Activated CD8-positive, alpha-beta T cell treated with anti-CD3 and anti-CD28 coated beads, Interleukin-2, amount 10 ng/mL, durations not matched to agents 7 days and 5 days (primary cell): ENCODE results near the gene CD160. TPM values are rescaled to one million over a fixed set of nuclear protein-coding genes. Genes with fewer than 3 reads are reported as not detected.

Experiments
- ATAC-seq: fragments of 150-1000 bp; cut with Tn5 transposase; one replicate; pipeline ENCODE4 v1.10.0; 2021; ENCODE audit warnings: moderate library complexity
- CTCF ChIA-PET: fragments of 350-600 bp; sonication (Branson Sonifier 250); formaldehyde crosslinking; loops from one replicate; lab custom pipeline; 2021; ENCODE audit warnings: antibody characterized with exemption; lab: Charles Lee
- POLR2A ChIA-PET: fragments of 350-600 bp; sonication (Branson Sonifier 250); formaldehyde crosslinking; loops from one replicate; lab custom pipeline; 2021; ENCODE audit warnings: antibody characterized with exemption; lab: Charles Lee
- DNase-seq: peaks from one replicate; pipeline ENCODE4 v3.0.0-alpha.2; 2020
- H3K27ac Mint-ChIP-seq: one replicate; pipeline ENCODE4 v1.8.0; 2021; ENCODE audit warnings: mild to moderate bottlenecking, mixed read lengths
- H3K27me3 Mint-ChIP-seq: one replicate; pipeline ENCODE4 v1.8.0; 2021; ENCODE audit warnings: low read depth, mixed read lengths
- H3K36me3 Mint-ChIP-seq: one replicate; pipeline ENCODE4 v1.8.0; 2021; ENCODE audit warnings: low read depth, mixed read lengths
- H3K4me1 Mint-ChIP-seq: one replicate; pipeline ENCODE4 v1.8.0; 2021; ENCODE audit warnings: low read depth, mixed read lengths
- H3K4me3 Mint-ChIP-seq: one replicate; pipeline ENCODE4 v1.8.0; 2021; ENCODE audit warnings: mild to moderate bottlenecking, mixed read lengths
- H3K9me3 Mint-ChIP-seq: one replicate; pipeline ENCODE4 v1.8.0; 2022; ENCODE audit warnings: mixed read lengths; ENCODE audit not compliant: insufficient read depth
- total RNA-seq, 2 experiments: library from RNA; stranded (reverse); gene quantifications; one replicate each; pipeline ENCODE4 v1.2.3, GENCODE V29; 2021

Gene CD160
- total RNA-seq, 2 experiments from 2014 or later: 2.4 to 3.1 TPM

DNA sequence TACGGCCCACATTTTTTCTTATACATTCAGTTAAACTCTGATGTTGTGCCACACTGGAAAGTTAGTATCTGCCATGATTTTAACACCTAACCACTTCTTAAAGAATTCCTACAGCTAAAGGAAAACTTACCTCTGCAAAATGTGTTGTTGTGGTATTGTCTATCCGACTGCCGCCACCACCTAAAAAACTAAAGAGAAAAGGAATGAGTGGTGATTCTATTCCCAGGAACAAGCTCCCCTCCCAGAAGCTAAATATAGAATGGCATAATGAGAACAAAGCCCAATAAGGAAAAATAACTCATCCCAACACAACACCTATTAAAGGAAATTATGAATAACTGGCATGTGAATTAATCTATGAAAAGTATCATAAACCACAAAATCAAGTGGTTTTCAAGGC is 65.1 kb downstream of the CD160 start:
- no peak for DNase-seq
- ChIA-PET CTCF (interaction anchor here (1.6 kb wide), 1 partner anchor 11 kb away, joined by 4 read pairs; no protein-coding TSS in a partner anchor), POLR2A (no interaction called here)
- Mint-ChIP-seq H3K27ac (no peak overlapping the region), H3K36me3 (peaks cover 34% of the 10 kb centered on the region), H3K9me3 (no peaks in the 10 kb centered on the region), H3K27me3 (no peaks in the 10 kb centered on the region), H3K4me1 (peaks cover 25% of the 10 kb centered on the region), H3K4me3 (no peak overlapping the region)
- ATAC-seq: no peak

DNA sequence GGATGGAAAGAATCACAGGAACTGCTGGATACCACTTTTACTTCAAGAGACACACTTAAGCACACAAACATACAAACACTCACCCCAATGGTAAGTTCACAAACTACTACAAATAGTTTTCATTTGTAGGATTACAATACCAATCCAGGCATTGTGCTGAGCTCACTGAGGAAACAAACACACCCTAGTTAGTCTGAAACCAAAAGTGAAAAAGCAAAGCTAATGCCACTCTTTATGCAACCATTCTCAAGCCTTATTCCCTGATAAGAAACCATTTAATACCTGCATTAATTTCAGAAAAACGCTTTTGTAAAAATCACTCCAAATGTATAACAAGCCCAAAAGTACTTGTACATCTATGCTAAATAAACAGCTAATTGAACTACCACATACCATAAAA is 66.2 kb downstream of the CD160 start:
- ChIA-PET POLR2A (no interaction called here), CTCF (interaction anchor here (1.0 to 1.7 kb wide), 3 partner anchors 12 to 59 kb away, joined by 3 to 8 read pairs (median 4); no protein-coding TSS in a partner anchor)
- Mint-ChIP-seq H3K36me3 (peaks cover 34% of the 10 kb centered on the region), H3K9me3 (no peaks in the 10 kb centered on the region), H3K27me3 (no peaks in the 10 kb centered on the region), H3K4me1 (peaks cover 25% of the 10 kb centered on the region), H3K4me3 (no peak overlapping the region), H3K27ac (peak overlapping the region; percentile 58)
- no peak for DNase-seq
- no peak for ATAC-seq

DNA sequence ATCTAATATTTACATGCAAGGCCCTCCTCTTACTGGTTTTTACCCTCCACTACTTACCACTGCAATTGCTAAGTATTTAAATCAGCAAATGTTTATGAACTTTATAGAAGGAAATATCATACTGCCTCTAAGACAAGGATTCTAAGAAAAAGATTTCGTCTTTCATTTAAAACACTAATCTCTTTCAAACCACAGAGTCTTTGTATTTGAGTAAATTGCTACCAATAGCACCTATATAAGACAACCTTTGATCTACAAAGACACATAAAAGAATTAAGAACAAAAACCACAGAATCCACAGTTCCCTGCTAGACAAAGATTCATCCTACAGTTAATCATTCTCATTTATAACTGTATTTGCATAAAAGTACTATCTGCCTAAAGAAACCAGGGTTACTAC is 67.0 kb downstream of the CD160 start:
- peak; percentile 49 for ATAC-seq
- Mint-ChIP-seq H3K9me3 (no peaks in the 10 kb centered on the region), H3K4me1 (peaks cover 25% of the 10 kb centered on the region), H3K27ac (peak overlapping the region; percentile 58), H3K4me3 (no peak overlapping the region), H3K36me3 (peaks cover 34% of the 10 kb centered on the region), H3K27me3 (no peaks in the 10 kb centered on the region)
- ChIA-PET CTCF (interaction anchor here (0.8 to 1.7 kb wide), 4 partner anchors 9 to 59 kb away, joined by 3 to 8 read pairs (median 4); no protein-coding TSS in a partner anchor), POLR2A (no interaction called here)
- DNase-seq: no peak

DNA sequence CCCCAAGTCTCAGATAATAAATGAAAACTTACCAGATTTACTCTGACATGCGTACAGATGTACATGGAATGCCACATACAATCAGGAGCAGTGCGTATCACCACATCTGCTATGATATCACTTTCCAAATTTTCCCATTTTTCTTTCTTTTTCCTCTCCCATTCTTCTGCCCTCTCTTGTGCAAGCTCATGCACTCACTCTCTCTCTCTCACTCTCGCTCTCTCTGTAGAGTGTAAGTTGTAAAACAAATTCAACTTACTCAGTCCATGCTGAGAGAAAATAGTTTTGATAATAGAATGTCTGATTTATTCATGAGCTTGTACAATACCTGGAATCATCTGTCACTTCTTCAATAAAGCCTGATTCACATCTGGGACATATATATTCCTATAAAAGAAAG is 69.3 kb downstream of the CD160 start:
- Mint-ChIP-seq H3K27me3 (no peaks in the 10 kb centered on the region), H3K36me3 (peaks cover 36% of the 10 kb centered on the region), H3K4me1 (peaks cover 25% of the 10 kb centered on the region), H3K4me3 (no peak overlapping the region), H3K9me3 (no peaks in the 10 kb centered on the region), H3K27ac (no peak overlapping the region)
- no peak for DNase-seq
- ChIA-PET POLR2A (no interaction called here), CTCF (interaction anchor here (1.3 kb wide), 1 partner anchor 57 kb away, joined by 3 read pairs; the partner anchor contains the start of gene NUDT17)
- ATAC-seq: no peak

Other genes with a start within 250 kb of the CD160 start
- 10 to 100 TPM; 32.6 to 36.7 TPM for gene GPR89A, start 111.5 kb upstream of the CD160 start, total RNA-seq
- under 1 TPM; 0.34 to 0.78 TPM for gene PDZK1, start 12.1 kb upstream of the CD160 start, total RNA-seq
- gene RNF115, start 104.6 kb downstream of the CD160 start, total RNA-seq: 10 to 100 TPM; 15.1 to 15.5 TPM
- gene POLR3C, start 104.7 kb downstream of the CD160 start, total RNA-seq: 10 to 100 TPM; 29.7 to 31.5 TPM
- 1 to 10 TPM; 2.2 to 3.8 TPM for gene NUDT17, start 126.1 kb downstream of the CD160 start, total RNA-seq
- 10 to 100 TPM; 19.8 to 23.7 TPM for gene PIAS3, start 139.6 kb downstream of the CD160 start, total RNA-seq
- gene ANKRD35, start 166.4 kb downstream of the CD160 start, total RNA-seq: 1 to 10 TPM in 1 of 2 experiments, under 1 TPM in 1; 0.76 to 1.1 TPM
- gene ITGA10, start 190.6 kb downstream of the CD160 start, total RNA-seq: 1 to 10 TPM; 2.2 to 2.9 TPM
- 10 to 100 TPM; 33.3 to 35.9 TPM for gene PEX11B, start 199.2 kb downstream of the CD160 start, total RNA-seq
- 100 to 1,000 TPM; 202 to 204 TPM for gene RBM8A, start 208.0 kb downstream of the CD160 start, total RNA-seq
- 10 to 100 TPM; 45.8 to 48.4 TPM for gene LIX1L, start 238.5 kb downstream of the CD160 start, total RNA-seq
- gene ANKRD34A, start 245.1 kb downstream of the CD160 start, total RNA-seq: 1 to 10 TPM; 1.8 to 2.4 TPM
- gene POLR3GL, start 245.2 kb downstream of the CD160 start, total RNA-seq: 10 to 100 TPM; 25.0 to 26.5 TPM